K562 (cell line): Measurements from ENCODE around the gene GRM2. TPM values are rescaled to one million over a fixed set of nuclear protein-coding genes. Genes with fewer than 3 reads are reported as not detected.
A peak's percentile ranks its signal among the peaks of the same experiment; 100 is the strongest.

Source experiments
- ATAC-seq: fragments of 200-7000 bp; cut with Tn5 transposase; 3 replicates; pipeline ENCODE4 v1.9.1; 2020; ENCODE audit warnings: moderate library complexity
- BruUV-seq: library from RNA; stranded (reverse); fragments of 400-500 nt; replicated peaks from 2 replicates; lab custom pipeline; 2021; lab: Mats Ljungman, UMichigan
- CTCF ChIA-PET: fragments of 300-600 bp; formaldehyde crosslinking; extraction: SDS; loops from one replicate; lab custom pipeline; 2021; ENCODE audit warnings: low intra/inter-chr PET ratio; lab: Yijun Ruan, JAX
- POLR2A ChIA-PET: fragments of 300-600, 350-650 bp; sonication (Branson Sonifier 250); formaldehyde crosslinking; extraction: SDS; loops from one replicate; lab custom pipeline; 2021; ENCODE audit warnings: antibody characterized with exemption, inconsistent platforms; lab: Yijun Ruan, JAX
- DNase-seq, 4 experiments: peaks; one replicate each; pipeline versions ENCODE4 v3.0.0 to v3.0.0-alpha.2; 2011 to 2018; ENCODE audit warnings: low spot score in 3 of 4, mixed read lengths in 3 of 4; ENCODE audit errors: extremely low read depth in 1 of 4
- FAIRE-seq: peaks from 2 replicates; lab custom pipeline; 2011; peaks lifted over from hg19 to GRCh38; lab: Jason Lieb, UNC
- H2AFZ ChIP-seq: 2 replicates; pipeline ENCODE4 v1.6.0; 2011; ENCODE audit warnings: low read depth, low read length, control low read depth, inconsistent platforms
- H3K27ac ChIP-seq: fragments of 200-600 bp; 3 replicates; pipeline ENCODE4 v1.8.0; 2011; ENCODE audit warnings: low read depth, mild to moderate bottlenecking, control low read depth, inconsistent platforms, low read length, moderate library complexity, mixed read lengths; ENCODE audit errors: extremely low read depth
- H3K27me3 ChIP-seq, 2 experiments: fragments of 300-600 bp in 1 of 2; 2 replicates in 1 of 2; 3 replicates in 1 of 2; pipeline versions ENCODE4 v1.6.0 to v1.8.0; 2011; ENCODE audit warnings: inconsistent platforms in 2 of 2, low read length in 2 of 2, mild to moderate bottlenecking in 1 of 2, mixed read lengths in 1 of 2, moderate library complexity in 1 of 2; ENCODE audit not compliant: control insufficient read depth in 2 of 2, insufficient read depth in 2 of 2
- H3K36me3 ChIP-seq: fragments of 300-600 bp; 3 replicates; pipeline ENCODE4 v1.8.0; 2011; ENCODE audit warnings: mild to moderate bottlenecking, low read length, inconsistent platforms; ENCODE audit not compliant: control insufficient read depth, insufficient read depth
- H3K4me1 ChIP-seq, 2 experiments: fragments of 200-600 bp in 1 of 2; replicated peaks in 1 of 2; 2 replicates in 1 of 2; 3 replicates in 1 of 2; pipeline versions ENCODE4 v1.5.1 to v1.8.0; 2011; ENCODE audit warnings: inconsistent platforms in 2 of 2, low read length in 2 of 2, mild to moderate bottlenecking in 1 of 2, mixed read lengths in 1 of 2, moderate library complexity in 1 of 2; ENCODE audit not compliant: control insufficient read depth in 2 of 2, insufficient read depth in 2 of 2
- H3K4me2 ChIP-seq: 2 replicates; pipeline ENCODE4 v1.6.1; 2011; ENCODE audit warnings: low read length, control low read depth, inconsistent platforms, mixed read lengths; ENCODE audit not compliant: insufficient read depth
- H3K4me3 ChIP-seq: fragments of 200-600 bp; sonication (generic), shearing (Covaris generic); 2 replicates; pipeline ENCODE4 v1.5.1; 2016; ENCODE audit warnings: control low read depth, inconsistent platforms
- H3K79me2 ChIP-seq: fragments of 200-600 bp; 3 replicates; pipeline ENCODE4 v1.8.0; 2011; ENCODE audit warnings: low read length, inconsistent platforms; ENCODE audit not compliant: control insufficient read depth, insufficient read depth
- H3K9ac ChIP-seq, 2 experiments: 2 replicates each; pipeline versions ENCODE4 v1.6.0 to v1.6.1; 2011; ENCODE audit warnings: low read depth in 2 of 2, low read length in 2 of 2, control low read depth in 1 of 2, inconsistent platforms in 1 of 2, mild to moderate bottlenecking in 1 of 2, mixed read lengths in 1 of 2; ENCODE audit not compliant: insufficient read depth in 1 of 2
- H3K9me1 ChIP-seq: one replicate; pipeline ENCODE4 v1.6.0; 2011; ENCODE audit warnings: inconsistent platforms, mild to moderate bottlenecking, low read length, moderate library complexity; ENCODE audit not compliant: control insufficient read depth, insufficient read depth
- H3K9me3 ChIP-seq: replicated peaks from 2 replicates; pipeline ENCODE4 v1.5.1; 2011; ENCODE audit warnings: low read depth, low read length, inconsistent platforms; ENCODE audit not compliant: control insufficient read depth, insufficient read depth
- H4K20me1 ChIP-seq: replicated peaks from 2 replicates; pipeline ENCODE4 v1.6.1; 2011; ENCODE audit warnings: low read length, inconsistent platforms, mixed read lengths; ENCODE audit not compliant: control insufficient read depth, insufficient read depth
- CTCFL ChIP-seq: IDR thresholded peaks from 2 replicates; pipeline ENCODE4 v1.6.1; 2011; ENCODE audit warnings: borderline replicate concordance, low read depth, mild to moderate bottlenecking, moderate library complexity, low read length; ENCODE audit not compliant: insufficient read depth, poor library complexity, severe bottlenecking
- ERF ChIP-seq: fragments of 450-650 bp; formaldehyde crosslinking; IDR thresholded peaks from 2 replicates; pipeline ENCODE4 v1.4.0; 2020; ENCODE audit warnings: mild to moderate bottlenecking, mixed read lengths
- WGBS: fragments of 100-300 bp; shearing (Covaris generic); methylation state at CpG from one replicate; pipeline ENCODE4 v1.1.6; 2016; ENCODE audit warnings: low coverage, mixed read lengths; ENCODE audit not compliant: insufficient coverage; ENCODE audit errors: missing lambda C conversion rate; 5-methylcytosine and 5-hydroxymethylcytosine counted together
- in situ Hi-C: fragments of 300-500 bp; cut with MboI; formaldehyde crosslinking; loops from 4 replicates; pipeline ENCODE4 v1.15.0; 2018; ENCODE audit warnings: inconsistent platforms, mixed read lengths
- intact Hi-C: fragments of 100-400 bp; cut with micrococcal nuclease; formaldehyde crosslinking; loops from 2 replicates; pipeline ENCODE4 v1.14.2; 2022
- polyA plus RNA-seq, 8 experiments: library from polyadenylated mRNA; depleted of rRNA in 4 of 8; stranded (reverse) in 5 of 8; unstranded in 3 of 8; fragments of >200 nt; fragmentation: Nextera tagmentation in 2 of 8; fragmentation: Illumina TruSeq in 1 of 8; extraction: Ambion mirVana in 2 of 8; extraction: Trizol in 1 of 8; gene quantifications; 2 replicates each; pipeline versions ENCODE4 v1.2.1 to v1.2.3, GENCODE V29; 2011 to 2014; ENCODE audit warnings: inconsistent platforms in 1 of 8, missing spikeins in 1 of 8
- total RNA-seq, 7 experiments: library from RNA; depleted of rRNA in 6 of 7; stranded (reverse); fragments of >200 nt in 6 of 7; fragmentation: Illumina TruSeq in 2 of 7; extraction: Trizol in 2 of 7; gene quantifications; 2 replicates each; pipeline versions ENCODE4 v1.2.1 to v1.2.3, GENCODE V29; 2011 to 2021; ENCODE audit warnings: low replicate concordance in 1 of 7
- TF ChIP-seq, protein P1 (sequence below), 3 experiments: IDR thresholded peaks in 2 of 3; conservative IDR thresholded peaks in 1 of 3; 2 replicates each; pipeline ENCODE4 v1.5.1; 2011 to 2012; ENCODE audit warnings: low read length in 3 of 3, mild to moderate bottlenecking in 3 of 3, control low read depth in 2 of 3, improper control_type of control experiment in 1 of 3, inconsistent platforms in 1 of 3, low read depth in 1 of 3, mixed read lengths in 1 of 3, moderate library complexity in 1 of 3; ENCODE audit not compliant: insufficient read depth in 2 of 3

GRM2 gene
- total and polyA plus RNA-seq, 9 of the 15 experiments (the other 6 are each of a cell fraction or from before 2014, with no cell fraction given), result not detected

- BruUV-seq, result no TSS peak
- CTCF ChIA-PET, result interaction anchor here (1.2 kb wide), 1 partner anchor 425 kb away, joined by 3 read pairs; no protein-coding TSS in a partner anchor
These were observed 12.7 kb downstream of the GRM2 start for GRCh38 chr3:51719410-51720025.

More at GRCh38 chr3:51719410-51720025, 12.7 kb downstream of the GRM2 start:
- in situ Hi-C loops (no loop called here), intact Hi-C loops (loop anchor here (5.0 kb wide), 1 partner anchor 83 kb away; no protein-coding TSS in a partner anchor)
- TF ChIP-seq CTCFL (peak; percentile 4), ERF (no peak)
- TF ChIP-seq, protein P1, sequence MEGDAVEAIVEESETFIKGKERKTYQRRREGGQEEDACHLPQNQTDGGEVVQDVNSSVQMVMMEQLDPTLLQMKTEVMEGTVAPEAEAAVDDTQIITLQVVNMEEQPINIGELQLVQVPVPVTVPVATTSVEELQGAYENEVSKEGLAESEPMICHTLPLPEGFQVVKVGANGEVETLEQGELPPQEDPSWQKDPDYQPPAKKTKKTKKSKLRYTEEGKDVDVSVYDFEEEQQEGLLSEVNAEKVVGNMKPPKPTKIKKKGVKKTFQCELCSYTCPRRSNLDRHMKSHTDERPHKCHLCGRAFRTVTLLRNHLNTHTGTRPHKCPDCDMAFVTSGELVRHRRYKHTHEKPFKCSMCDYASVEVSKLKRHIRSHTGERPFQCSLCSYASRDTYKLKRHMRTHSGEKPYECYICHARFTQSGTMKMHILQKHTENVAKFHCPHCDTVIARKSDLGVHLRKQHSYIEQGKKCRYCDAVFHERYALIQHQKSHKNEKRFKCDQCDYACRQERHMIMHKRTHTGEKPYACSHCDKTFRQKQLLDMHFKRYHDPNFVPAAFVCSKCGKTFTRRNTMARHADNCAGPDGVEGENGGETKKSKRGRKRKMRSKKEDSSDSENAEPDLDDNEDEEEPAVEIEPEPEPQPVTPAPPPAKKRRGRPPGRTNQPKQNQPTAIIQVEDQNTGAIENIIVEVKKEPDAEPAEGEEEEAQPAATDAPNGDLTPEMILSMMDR (IDR thresholded peaks at IDR 0.05 in 2 of 3, conservative IDR thresholded peaks at IDR 0.05 in 1 of 3; ENCODE audit: insufficient read depth in 2 of 3, low read depth in 1 of 3, low read length in 3 of 3), result peak in 1 of 3 experiments; percentile 13; a peak in 1 of 6 replicates
- H4K20me1 ChIP-seq, result no peaks in the 10 kb centered on the region
- no peak overlapping the region for H2AFZ ChIP-seq
- FAIRE-seq (no peak), ATAC-seq (no peak), DNase-seq (peak in 2 of 4 experiments; percentile 3 to 16)
- WGBS, result 23% methylated on average over 5 of the region's 5 CpGs
- H3K79me2 ChIP-seq, result no peaks in the 10 kb centered on the region
- H3K36me3 ChIP-seq, result no peaks in the 10 kb centered on the region
- no peaks in the 10 kb centered on the region for H3K9me3 ChIP-seq
- no peaks in the 10 kb centered on the region; a peak in 1 of 5 replicates for H3K4me1 ChIP-seq
- H3K4me3 ChIP-seq, result no peak overlapping the region
- POLR2A ChIA-PET, result interaction anchor here (0.6 kb wide), 2 partner anchors 86 to 332 kb away, joined by 3 read pairs; no protein-coding TSS in a partner anchor
- H3K9ac ChIP-seq, result no peak overlapping the region
- H3K27me3 ChIP-seq, result peaks cover 0 to 33% of the 10 kb centered on the region in 2 experiments; a peak in 4 of 5 replicates
- H3K27ac ChIP-seq, result no peak overlapping the region
- no peak overlapping the region for H3K4me2 ChIP-seq
- no peaks in the 10 kb centered on the region for H3K9me1 ChIP-seq
